Keratinocyte (primary cell): Measurements from ENCODE around the gene SH2D4B.

Experiments used
- EZH2 ChIP-seq: IDR thresholded peaks from one replicate; pipeline ENCODE4 v1.6.1; 2012; ENCODE audit warnings: inconsistent platforms, mild to moderate bottlenecking, low read length, moderate library complexity
- TF ChIP-seq, protein P1 (sequence below), 3 experiments: IDR thresholded peaks in 1 of 3; conservative IDR thresholded peaks in 1 of 3; optimal IDR thresholded peaks in 1 of 3; 2 replicates in 2 of 3; 3 replicates in 1 of 3; pipeline versions ENCODE3 to v1.5.1; 2011; ENCODE audit warnings: low read length in 3 of 3, mild to moderate bottlenecking in 3 of 3, moderate library complexity in 2 of 3, control low read depth in 1 of 3, inconsistent platforms in 1 of 3; ENCODE audit not compliant: insufficient read depth in 2 of 3; ENCODE audit errors: extremely low read depth in 1 of 3

DNA sequence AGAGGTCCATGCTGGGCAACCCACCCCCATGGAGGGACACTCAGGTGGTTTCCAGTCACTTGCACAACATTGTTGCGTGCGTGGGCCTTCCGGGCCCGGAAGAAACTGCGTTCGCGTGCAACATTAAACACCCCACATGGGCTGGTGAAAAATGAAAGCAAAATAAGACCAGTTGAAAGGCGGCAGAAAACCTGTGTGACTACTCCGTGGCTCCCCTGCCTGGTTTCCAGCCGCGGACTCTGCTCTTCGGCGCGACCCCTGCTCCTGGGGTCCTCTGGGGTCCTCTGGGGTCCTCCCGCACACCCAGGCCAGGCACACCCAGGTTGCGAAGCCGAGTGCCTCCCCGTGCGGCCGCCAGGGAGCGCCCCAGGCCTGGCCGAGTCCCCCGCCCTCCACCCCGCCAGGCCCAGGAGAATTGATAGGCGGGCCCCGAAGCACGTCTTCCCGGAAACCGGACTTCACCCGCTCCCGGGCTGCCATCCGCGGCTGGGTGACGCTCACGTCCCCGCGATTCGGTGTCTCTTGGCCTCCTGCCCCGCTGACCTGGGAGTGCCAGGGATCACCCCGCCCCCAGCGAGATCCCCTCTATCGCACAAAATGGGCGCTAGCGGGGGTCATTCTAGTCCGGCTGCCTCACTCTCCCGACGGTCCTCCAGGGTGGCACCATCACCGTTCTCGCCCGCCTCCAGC is 1.9 kb upstream of the SH2D4B start:
- TF ChIP-seq, protein P1, sequence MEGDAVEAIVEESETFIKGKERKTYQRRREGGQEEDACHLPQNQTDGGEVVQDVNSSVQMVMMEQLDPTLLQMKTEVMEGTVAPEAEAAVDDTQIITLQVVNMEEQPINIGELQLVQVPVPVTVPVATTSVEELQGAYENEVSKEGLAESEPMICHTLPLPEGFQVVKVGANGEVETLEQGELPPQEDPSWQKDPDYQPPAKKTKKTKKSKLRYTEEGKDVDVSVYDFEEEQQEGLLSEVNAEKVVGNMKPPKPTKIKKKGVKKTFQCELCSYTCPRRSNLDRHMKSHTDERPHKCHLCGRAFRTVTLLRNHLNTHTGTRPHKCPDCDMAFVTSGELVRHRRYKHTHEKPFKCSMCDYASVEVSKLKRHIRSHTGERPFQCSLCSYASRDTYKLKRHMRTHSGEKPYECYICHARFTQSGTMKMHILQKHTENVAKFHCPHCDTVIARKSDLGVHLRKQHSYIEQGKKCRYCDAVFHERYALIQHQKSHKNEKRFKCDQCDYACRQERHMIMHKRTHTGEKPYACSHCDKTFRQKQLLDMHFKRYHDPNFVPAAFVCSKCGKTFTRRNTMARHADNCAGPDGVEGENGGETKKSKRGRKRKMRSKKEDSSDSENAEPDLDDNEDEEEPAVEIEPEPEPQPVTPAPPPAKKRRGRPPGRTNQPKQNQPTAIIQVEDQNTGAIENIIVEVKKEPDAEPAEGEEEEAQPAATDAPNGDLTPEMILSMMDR (optimal IDR thresholded peaks at IDR 0.05 in 1 of 3, IDR thresholded peaks at IDR 0.05 in 1 of 3, conservative IDR thresholded peaks at IDR 0.05 in 1 of 3; ENCODE audit: extremely low read depth in 1 of 3, insufficient read depth in 2 of 3, low read length in 3 of 3), result peak; percentile 41 to 88 (median 69)
- no peak for TF ChIP-seq EZH2
